ENCODE data around the gene DOK4. TPM values are rescaled to one million over a fixed set of nuclear protein-coding genes. Genes with fewer than 3 reads are reported as not detected.
A peak's percentile ranks its signal among the peaks of the same experiment; 100 is the strongest.

Gene DOK4
- total RNA-seq, 1 donor from 2014 or later: 35.3 TPM

GRCh38 chr16:57470711-57471110 is 15.6 kb downstream of the DOK4 start:
- TF ChIP-seq, protein P1, sequence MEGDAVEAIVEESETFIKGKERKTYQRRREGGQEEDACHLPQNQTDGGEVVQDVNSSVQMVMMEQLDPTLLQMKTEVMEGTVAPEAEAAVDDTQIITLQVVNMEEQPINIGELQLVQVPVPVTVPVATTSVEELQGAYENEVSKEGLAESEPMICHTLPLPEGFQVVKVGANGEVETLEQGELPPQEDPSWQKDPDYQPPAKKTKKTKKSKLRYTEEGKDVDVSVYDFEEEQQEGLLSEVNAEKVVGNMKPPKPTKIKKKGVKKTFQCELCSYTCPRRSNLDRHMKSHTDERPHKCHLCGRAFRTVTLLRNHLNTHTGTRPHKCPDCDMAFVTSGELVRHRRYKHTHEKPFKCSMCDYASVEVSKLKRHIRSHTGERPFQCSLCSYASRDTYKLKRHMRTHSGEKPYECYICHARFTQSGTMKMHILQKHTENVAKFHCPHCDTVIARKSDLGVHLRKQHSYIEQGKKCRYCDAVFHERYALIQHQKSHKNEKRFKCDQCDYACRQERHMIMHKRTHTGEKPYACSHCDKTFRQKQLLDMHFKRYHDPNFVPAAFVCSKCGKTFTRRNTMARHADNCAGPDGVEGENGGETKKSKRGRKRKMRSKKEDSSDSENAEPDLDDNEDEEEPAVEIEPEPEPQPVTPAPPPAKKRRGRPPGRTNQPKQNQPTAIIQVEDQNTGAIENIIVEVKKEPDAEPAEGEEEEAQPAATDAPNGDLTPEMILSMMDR (conservative IDR thresholded peaks at IDR 0.05; ENCODE audit: low read depth, low read length): no peak
- no peak for DNase-seq (ENCODE audit: low read depth)
- H3K4me3 ChIP-seq (ENCODE audit: low read depth, low read length): no peak overlapping the region

DNA sequence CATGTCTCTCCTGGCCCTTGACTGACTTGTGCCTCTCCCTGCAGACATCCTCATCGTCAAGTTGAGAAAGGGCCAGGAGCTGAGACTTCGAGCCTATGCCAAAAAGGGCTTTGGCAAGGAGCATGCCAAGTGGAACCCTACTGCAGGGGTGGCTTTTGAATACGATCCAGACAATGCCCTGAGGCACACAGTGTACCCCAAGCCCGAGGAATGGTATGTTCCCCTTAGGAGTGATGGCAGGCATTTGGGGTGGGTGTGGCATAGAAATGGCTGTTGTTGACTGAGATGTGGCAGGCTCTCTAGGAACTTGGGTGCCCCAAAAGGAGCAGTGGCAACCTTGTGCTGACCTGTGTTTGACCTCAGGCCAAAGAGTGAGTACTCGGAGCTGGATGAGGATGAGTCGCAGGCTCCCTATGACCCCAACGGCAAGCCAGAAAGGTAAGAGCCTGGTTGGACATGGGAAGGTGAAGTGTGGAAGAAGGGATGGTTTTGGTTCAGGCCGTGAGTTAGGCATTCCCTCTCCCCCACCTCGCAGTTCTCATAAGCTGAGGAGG is 16.3 kb downstream of the DOK4 start:
- no peak for DNase-seq (ENCODE audit: low read depth)
- H3K4me3 ChIP-seq (ENCODE audit: low read depth, low read length): no peak overlapping the region
- TF ChIP-seq, protein P1 (conservative IDR thresholded peaks at IDR 0.05; ENCODE audit: low read depth, low read length): no peak

- no peak overlapping the region for H3K4me3 ChIP-seq (ENCODE audit: low read depth, low read length)
- TF ChIP-seq, protein P1 (conservative IDR thresholded peaks at IDR 0.05; ENCODE audit: low read depth, low read length): no peak
- no peak for DNase-seq (ENCODE audit: low read depth)
Observed at GRCh38 chr16:57469046-57469445, 17.2 kb downstream of the DOK4 start.

DNA sequence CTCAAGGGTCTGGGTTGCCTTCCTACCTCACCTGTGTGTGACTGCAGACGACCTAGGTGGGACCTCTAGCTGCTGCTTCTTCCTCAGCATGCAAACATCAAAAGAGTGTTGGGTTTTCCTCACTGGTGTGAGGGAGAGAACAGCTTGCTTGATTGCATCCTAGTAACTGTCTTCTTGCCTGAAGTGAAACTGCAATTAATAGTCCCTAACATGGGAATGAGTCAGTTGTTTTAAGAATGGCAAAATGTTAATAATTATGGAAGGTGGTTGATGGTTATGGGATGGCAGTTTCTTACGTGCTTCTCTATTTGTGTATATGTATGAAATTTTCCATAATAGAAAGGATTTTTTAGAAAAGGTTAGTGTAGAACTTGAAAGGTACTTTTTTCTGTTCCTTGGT is 17.9 kb downstream of the DOK4 start:
- TF ChIP-seq, protein P1 (conservative IDR thresholded peaks at IDR 0.05; ENCODE audit: low read depth, low read length): no peak
- no peak overlapping the region for H3K4me3 ChIP-seq (ENCODE audit: low read depth, low read length)
- DNase-seq (ENCODE audit: low read depth): no peak

DNA sequence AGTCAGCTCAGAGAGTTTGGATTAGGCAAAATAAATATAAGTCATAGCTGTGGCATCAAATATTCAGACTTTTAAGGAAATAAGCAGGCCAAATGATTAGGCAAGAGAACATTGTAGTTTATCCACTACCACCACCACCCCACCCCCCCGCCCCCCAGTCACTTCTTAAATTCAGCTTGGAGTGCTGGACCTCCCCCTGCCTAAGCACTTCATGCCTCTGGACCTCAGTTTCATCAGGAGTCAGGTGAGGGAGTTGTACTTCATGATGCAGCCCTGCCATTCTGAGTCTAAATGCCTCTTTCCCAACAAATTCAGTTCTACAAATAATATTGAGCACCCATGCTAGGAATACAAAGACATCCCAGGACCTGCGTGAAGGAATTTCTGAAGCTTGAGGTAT is 21.8 kb downstream of the DOK4 start:
- TF ChIP-seq, protein P1 (conservative IDR thresholded peaks at IDR 0.05; ENCODE audit: low read depth, low read length): no peak
- no peak overlapping the region for H3K4me3 ChIP-seq (ENCODE audit: low read depth, low read length)
- no peak for DNase-seq (ENCODE audit: low read depth)

DNA sequence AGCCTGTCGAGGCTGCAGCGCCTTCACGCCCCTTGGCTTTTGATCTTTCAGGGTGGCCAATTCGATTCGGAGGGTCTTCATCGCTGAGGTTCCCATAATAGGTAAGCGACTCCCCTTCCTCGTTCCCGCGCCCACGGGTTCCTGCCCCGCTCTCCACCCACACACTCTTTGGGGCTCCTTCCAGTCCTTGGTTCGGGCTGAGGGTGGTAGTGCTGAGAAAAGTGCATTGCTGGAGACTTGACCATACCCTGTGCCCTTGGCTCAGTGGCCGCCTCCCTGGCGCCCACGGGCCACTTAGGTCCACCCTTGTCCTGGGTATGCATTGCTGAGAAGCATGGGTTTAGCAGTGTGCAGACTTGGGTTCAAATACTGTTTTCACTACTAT is 23.3 kb downstream of the DOK4 start:
- H3K4me3 ChIP-seq (ENCODE audit: low read depth, low read length): peak overlapping the region; percentile 83
- no peak for DNase-seq (ENCODE audit: low read depth)
- TF ChIP-seq, protein P1 (conservative IDR thresholded peaks at IDR 0.05; ENCODE audit: low read depth, low read length): no peak

GRCh38 chr16:57462209-57462977 is 23.9 kb downstream of the DOK4 start, which contains the start of gene POLR2C:
TSS of gene POLR2C (plus strand) at chr16:57462679. CDS start at chr16:57462725, 46 bp downstream.
- H3K4me3 ChIP-seq (ENCODE audit: low read depth, low read length): peak within 1 kb of the TSS; percentile 83
- TF ChIP-seq, protein P1 (conservative IDR thresholded peaks at IDR 0.05; ENCODE audit: low read depth, low read length): peak; percentile 74
- DNase-seq (ENCODE audit: low read depth): no peak
